ENCODE results near the gene NEK5. TPM values are rescaled to one million over a fixed set of nuclear protein-coding genes. Genes with fewer than 3 reads are reported as not detected.

The NEK5 gene
- total RNA-seq, 2 donors from 2014 or later: 1.4 to 1.8 TPM

DNA sequence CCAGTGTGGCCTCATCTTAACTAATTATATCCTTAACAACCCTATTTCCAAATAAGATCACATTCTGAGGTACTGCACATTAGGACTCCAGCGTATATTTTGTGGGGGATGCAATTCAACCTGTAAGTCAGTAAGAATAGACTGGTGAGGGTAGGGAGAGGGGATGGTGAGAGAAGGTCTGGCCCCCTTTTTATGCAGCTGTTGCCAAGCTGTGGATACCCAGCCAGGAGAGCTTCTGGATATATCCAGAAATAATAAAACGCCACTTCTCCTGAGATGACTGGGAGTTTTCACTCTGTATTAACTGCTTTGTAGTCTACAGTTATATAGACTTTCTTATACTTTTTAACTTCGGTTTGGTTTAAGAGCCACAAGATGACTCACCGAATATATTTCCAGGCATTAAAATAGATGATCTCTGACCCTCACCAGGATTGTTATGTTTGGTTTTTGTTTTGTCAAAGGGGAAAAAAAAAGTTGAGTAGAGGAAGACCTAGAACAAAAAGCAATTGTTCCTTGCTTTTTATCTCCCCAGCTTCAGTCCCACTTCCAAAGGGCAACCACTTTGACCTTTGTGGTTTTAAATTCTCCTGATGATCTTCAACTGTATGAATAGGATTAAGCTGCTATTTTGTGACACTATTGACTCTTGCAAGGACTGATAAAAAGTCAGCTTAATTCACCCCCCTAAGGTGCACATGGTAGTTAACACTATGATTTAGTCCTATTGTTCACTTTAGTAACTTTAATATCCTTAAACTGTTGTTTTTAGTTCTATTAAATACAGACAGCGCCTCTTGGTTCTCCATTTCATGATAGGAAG, 33.6 kb upstream of the NEK5 start:
- 75 to 100% methylated on average over 2 to 5 of the region's 5 CpGs for WGBS, 2 experiments (ENCODE audit: insufficient coverage in 1 of 2, insufficient read length in 1 of 2)
- H3K27ac Mint-ChIP-seq: no peak overlapping the region
- peaks cover 25% of the 10 kb centered on the region for H3K36me3 Mint-ChIP-seq (ENCODE audit: low read depth)
- peaks cover 5% of the 10 kb centered on the region for H3K9me3 Mint-ChIP-seq
- Histone ChIP-seq H3K36me3 (ENCODE audit: control insufficient read depth, insufficient read depth, low read length) (peaks cover 12% of the 10 kb centered on the region), H3K4me3 (ENCODE audit: low read length) (peak overlapping the region; percentile 2), H3K9ac (ENCODE audit: extremely low read depth, low read length, poor library complexity, severe bottlenecking) (no peak overlapping the region), H3K9me3 (ENCODE audit: control insufficient read depth, low read length) (no peaks in the 10 kb centered on the region), H3K27ac (ENCODE audit: low read depth, low read length) (no peak overlapping the region), H3K27me3 (ENCODE audit: control insufficient read depth, insufficient read depth, low read length, poor library complexity, severe bottlenecking) (no peaks in the 10 kb centered on the region), H3K4me1 (ENCODE audit: control insufficient read depth, insufficient read depth, low read length) (peaks cover 3% of the 10 kb centered on the region)
- no peak for DNase-seq
- H3K4me1 Mint-ChIP-seq: peaks cover 43% of the 10 kb centered on the region
- H3K27me3 Mint-ChIP-seq (ENCODE audit: insufficient read depth): peaks cover 13% of the 10 kb centered on the region
- TF ChIP-seq, protein P1, sequence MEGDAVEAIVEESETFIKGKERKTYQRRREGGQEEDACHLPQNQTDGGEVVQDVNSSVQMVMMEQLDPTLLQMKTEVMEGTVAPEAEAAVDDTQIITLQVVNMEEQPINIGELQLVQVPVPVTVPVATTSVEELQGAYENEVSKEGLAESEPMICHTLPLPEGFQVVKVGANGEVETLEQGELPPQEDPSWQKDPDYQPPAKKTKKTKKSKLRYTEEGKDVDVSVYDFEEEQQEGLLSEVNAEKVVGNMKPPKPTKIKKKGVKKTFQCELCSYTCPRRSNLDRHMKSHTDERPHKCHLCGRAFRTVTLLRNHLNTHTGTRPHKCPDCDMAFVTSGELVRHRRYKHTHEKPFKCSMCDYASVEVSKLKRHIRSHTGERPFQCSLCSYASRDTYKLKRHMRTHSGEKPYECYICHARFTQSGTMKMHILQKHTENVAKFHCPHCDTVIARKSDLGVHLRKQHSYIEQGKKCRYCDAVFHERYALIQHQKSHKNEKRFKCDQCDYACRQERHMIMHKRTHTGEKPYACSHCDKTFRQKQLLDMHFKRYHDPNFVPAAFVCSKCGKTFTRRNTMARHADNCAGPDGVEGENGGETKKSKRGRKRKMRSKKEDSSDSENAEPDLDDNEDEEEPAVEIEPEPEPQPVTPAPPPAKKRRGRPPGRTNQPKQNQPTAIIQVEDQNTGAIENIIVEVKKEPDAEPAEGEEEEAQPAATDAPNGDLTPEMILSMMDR (conservative IDR thresholded peaks at IDR 0.05): no peak
- H3K4me3 Mint-ChIP-seq: no peak overlapping the region

DNA sequence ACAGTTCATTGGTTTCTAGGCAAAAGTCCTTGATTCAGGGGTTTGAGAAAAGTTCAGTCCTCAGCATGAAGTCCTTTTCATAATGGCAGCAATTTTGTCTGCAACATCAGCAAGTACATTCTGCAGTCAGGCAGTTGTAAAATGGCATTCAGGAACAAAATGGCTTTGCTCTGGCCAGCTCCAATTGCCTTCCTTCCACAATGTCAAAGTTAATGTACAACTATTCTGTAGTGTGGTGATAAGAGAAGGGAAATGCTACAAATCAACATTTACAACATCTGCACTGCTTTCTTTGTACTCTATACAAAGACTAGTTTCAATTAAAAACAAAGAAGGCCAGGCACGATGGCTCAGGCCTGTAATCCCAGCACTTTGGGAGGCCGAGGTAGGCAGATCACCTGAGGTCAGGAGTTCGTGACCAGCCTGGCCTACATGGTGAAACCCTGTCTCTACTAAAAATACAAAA, 32.3 kb upstream of the NEK5 start:
- Mint-ChIP-seq H3K4me1 (peaks cover 54% of the 10 kb centered on the region), H3K4me3 (no peak overlapping the region), H3K27ac (no peak overlapping the region), H3K36me3 (ENCODE audit: low read depth) (peaks cover 16% of the 10 kb centered on the region), H3K9me3 (peaks cover 5% of the 10 kb centered on the region), H3K27me3 (ENCODE audit: insufficient read depth) (peaks cover 13% of the 10 kb centered on the region)
- H3K9ac ChIP-seq (ENCODE audit: extremely low read depth, low read length, poor library complexity, severe bottlenecking): no peak overlapping the region
- no peak overlapping the region for H3K4me3 ChIP-seq (ENCODE audit: low read length)
- H3K27ac ChIP-seq (ENCODE audit: low read depth, low read length): no peak overlapping the region
- peaks cover 3% of the 10 kb centered on the region for H3K36me3 ChIP-seq (ENCODE audit: control insufficient read depth, insufficient read depth, low read length)
- TF ChIP-seq, protein P1 (conservative IDR thresholded peaks at IDR 0.05): no peak
- peaks cover 3% of the 10 kb centered on the region for H3K4me1 ChIP-seq (ENCODE audit: control insufficient read depth, insufficient read depth, low read length)
- no peaks in the 10 kb centered on the region for H3K27me3 ChIP-seq (ENCODE audit: control insufficient read depth, insufficient read depth, low read length, poor library complexity, severe bottlenecking)
- no peak for DNase-seq
- 89 to 91% methylated on average over 3 of the region's 3 CpGs for WGBS, 2 experiments (ENCODE audit: insufficient coverage in 1 of 2, insufficient read length in 1 of 2)
- no peaks in the 10 kb centered on the region for H3K9me3 ChIP-seq (ENCODE audit: control insufficient read depth, low read length)

DNA sequence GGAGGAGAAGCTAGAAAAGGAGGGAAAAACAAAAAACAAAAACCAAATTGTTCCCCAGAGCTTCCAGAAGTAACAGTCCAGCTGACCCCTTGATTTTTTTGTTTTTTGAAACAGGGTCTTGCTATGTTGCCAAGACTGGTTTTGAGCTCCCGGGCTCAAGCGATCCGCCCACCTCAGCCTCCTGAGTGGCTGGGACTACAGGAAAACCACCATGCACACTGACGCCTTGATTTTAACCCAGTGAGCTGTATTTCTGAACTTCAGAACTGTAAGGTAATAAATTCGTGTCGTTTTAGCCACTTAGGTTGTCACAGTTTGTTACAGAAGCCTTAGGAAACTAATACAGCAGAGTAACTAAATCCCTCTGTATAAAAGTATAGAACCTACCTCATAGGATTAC, 31.6 kb upstream of the NEK5 start:
- Histone ChIP-seq H3K4me3 (ENCODE audit: low read length) (no peak overlapping the region), H3K9me3 (ENCODE audit: control insufficient read depth, low read length) (no peaks in the 10 kb centered on the region), H3K4me1 (ENCODE audit: control insufficient read depth, insufficient read depth, low read length) (peaks cover 3% of the 10 kb centered on the region), H3K27me3 (ENCODE audit: control insufficient read depth, insufficient read depth, low read length, poor library complexity, severe bottlenecking) (no peaks in the 10 kb centered on the region), H3K36me3 (ENCODE audit: control insufficient read depth, insufficient read depth, low read length) (no peaks in the 10 kb centered on the region), H3K9ac (ENCODE audit: extremely low read depth, low read length, poor library complexity, severe bottlenecking) (no peak overlapping the region), H3K27ac (ENCODE audit: low read depth, low read length) (no peak overlapping the region)
- H3K9me3 Mint-ChIP-seq: peaks cover 5% of the 10 kb centered on the region
- 93 to 95% methylated on average over 6 of the region's 6 CpGs for WGBS, 2 experiments (ENCODE audit: insufficient coverage in 1 of 2, insufficient read length in 1 of 2)
- no peak overlapping the region for H3K4me3 Mint-ChIP-seq
- H3K36me3 Mint-ChIP-seq (ENCODE audit: low read depth): peaks cover 11% of the 10 kb centered on the region
- DNase-seq: no peak
- H3K4me1 Mint-ChIP-seq: peaks cover 53% of the 10 kb centered on the region
- peaks cover 13% of the 10 kb centered on the region for H3K27me3 Mint-ChIP-seq (ENCODE audit: insufficient read depth)
- no peak overlapping the region for H3K27ac Mint-ChIP-seq
- TF ChIP-seq, protein P1 (conservative IDR thresholded peaks at IDR 0.05): no peak
